GM18526 (cell line): ENCODE measurements around the gene AUTS2.

Source experiments
- POLR2A ChIP-seq: IDR thresholded peaks from 3 replicates; pipeline ENCODE4 v1.6.1; 2011; ENCODE audit not compliant: insufficient read length; ENCODE audit errors: extremely low read depth

AUTS2 gene

GRCh38 chr7:70008466-70008865 lies 410.2 kb downstream of the AUTS2 start:
- TF ChIP-seq POLR2A = no peak

- no peak for TF ChIP-seq POLR2A
Measured at GRCh38 chr7:70014472-70015177, 416.4 kb downstream of the AUTS2 start.

- TF ChIP-seq POLR2A = no peak
Measured at GRCh38 chr7:70015353-70015752, 417.1 kb downstream of the AUTS2 start.

GRCh38 chr7:70016044-70016770 lies 417.9 kb downstream of the AUTS2 start:
- no peak for TF ChIP-seq POLR2A

GRCh38 chr7:70017357-70017756 lies 419.1 kb downstream of the AUTS2 start:
- TF ChIP-seq POLR2A = no peak

- no peak for TF ChIP-seq POLR2A
Measured at GRCh38 chr7:70018700-70019099, 420.4 kb downstream of the AUTS2 start.

GRCh38 chr7:70027867-70028266 lies 429.6 kb downstream of the AUTS2 start:
- no peak for TF ChIP-seq POLR2A

- TF ChIP-seq POLR2A = no peak
Measured at GRCh38 chr7:70028620-70029019, 430.3 kb downstream of the AUTS2 start.

GRCh38 chr7:70029993-70030392 lies 431.7 kb downstream of the AUTS2 start:
- no peak for TF ChIP-seq POLR2A

- no peak for TF ChIP-seq POLR2A
Measured at GRCh38 chr7:70030745-70031144, 432.5 kb downstream of the AUTS2 start.

GRCh38 chr7:70031245-70031644 lies 433.0 kb downstream of the AUTS2 start:
- TF ChIP-seq POLR2A = no peak

GRCh38 chr7:70032649-70033048 lies 434.4 kb downstream of the AUTS2 start:
- TF ChIP-seq POLR2A = no peak

GRCh38 chr7:70033226-70033625 lies 435.0 kb downstream of the AUTS2 start:
- no peak for TF ChIP-seq POLR2A

GRCh38 chr7:70034999-70035398 lies 436.7 kb downstream of the AUTS2 start:
- no peak for TF ChIP-seq POLR2A

GRCh38 chr7:70035519-70035918 lies 437.2 kb downstream of the AUTS2 start:
- TF ChIP-seq POLR2A = no peak

GRCh38 chr7:70035955-70036354 lies 437.7 kb downstream of the AUTS2 start:
- TF ChIP-seq POLR2A = no peak

- TF ChIP-seq POLR2A = no peak
Measured at GRCh38 chr7:70036695-70037094, 438.4 kb downstream of the AUTS2 start.
